Measurements from ENCODE around the gene SH3RF3. TPM values are rescaled to one million over a fixed set of nuclear protein-coding genes. Genes with fewer than 3 reads are reported as not detected.

SH3RF3 gene
- total RNA-seq, 4 donors from 2014 or later = 2.4 to 5.5 (median 2.9) TPM

- intact Hi-C loops (cut with DNase I) = no loop called here
- Histone ChIP-seq H3K27me3 (no peaks in the 10 kb centered on the region), H3K4me1 (peaks cover 9 to 17% (median 10%) of the 10 kb centered on the region in 3 donors), H3K4me3 (no peak overlapping the region), H3K27ac (no peak overlapping the region), H3K9me3 (no peaks in the 10 kb centered on the region), H3K36me3 (no peaks in the 10 kb centered on the region)
- TF ChIP-seq CTCF (IDR thresholded peaks at IDR 0.05) (no peak), POLR2A (IDR thresholded peaks at IDR 0.05) (no peak)
- WGBS, 2 donors = 90 to 92% methylated on average over 4 of the region's 4 CpGs
- no peak for DNase-seq
Observed at GRCh38 chr2:109199790-109200189, 70.8 kb downstream of the SH3RF3 start.

DNA sequence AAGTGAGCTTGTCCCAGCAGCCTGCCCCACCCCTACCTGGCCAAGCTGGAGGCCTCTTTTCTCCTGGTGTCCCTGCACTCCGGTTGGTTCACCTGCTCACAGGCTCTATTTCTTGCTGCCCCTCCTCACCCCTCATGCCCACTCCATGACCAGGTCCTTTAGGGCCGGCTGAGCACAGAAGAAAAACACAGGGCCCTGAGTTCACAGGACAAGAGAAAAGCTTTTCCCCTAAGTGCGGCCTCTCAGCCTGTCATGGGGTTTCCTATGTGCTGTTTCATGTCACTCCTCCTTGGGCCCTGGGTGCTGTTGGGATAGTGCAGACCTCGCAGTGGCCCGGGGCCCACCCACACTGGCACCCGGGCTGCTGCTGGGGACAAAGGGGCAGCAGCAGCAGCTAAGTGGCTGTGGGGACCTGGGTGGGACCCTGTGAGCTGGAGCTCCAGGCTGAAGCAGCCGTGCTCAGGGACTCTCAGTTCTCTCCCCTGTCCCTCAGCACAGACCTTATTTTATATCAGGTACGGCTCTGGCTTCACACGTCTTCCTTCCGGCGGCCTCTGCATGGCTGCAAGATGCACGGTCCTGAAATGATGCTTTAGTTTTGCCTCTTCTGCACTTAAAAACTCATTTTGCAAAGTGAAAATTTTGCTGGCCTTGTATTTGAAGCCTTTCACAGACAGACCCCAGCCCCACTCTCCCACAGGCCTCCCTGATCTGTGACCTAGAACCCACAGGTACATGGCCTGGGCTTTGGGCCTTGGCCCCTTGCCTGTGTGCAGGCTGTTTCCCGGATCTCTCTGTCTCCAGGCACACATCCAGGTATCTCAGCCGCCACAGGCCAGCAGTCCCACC, 71.8 kb downstream of the SH3RF3 start:
- WGBS, 2 donors = 61 to 79% methylated on average over 7 to 8 of the region's 14 CpGs
- intact Hi-C loops (cut with DNase I) = no loop called here
- no peak overlapping the region for H3K27ac ChIP-seq
- peaks cover 0 to 6% (median 0%) of the 10 kb centered on the region in 3 donors for H3K4me1 ChIP-seq
- TF ChIP-seq CTCF (IDR thresholded peaks at IDR 0.05) = no peak
- no peak for TF ChIP-seq POLR2A (IDR thresholded peaks at IDR 0.05)
- no peak overlapping the region for H3K4me3 ChIP-seq
- H3K36me3 ChIP-seq = no peaks in the 10 kb centered on the region
- DNase-seq = no peak
- no peaks in the 10 kb centered on the region for H3K9me3 ChIP-seq
- H3K27me3 ChIP-seq = no peaks in the 10 kb centered on the region

DNA sequence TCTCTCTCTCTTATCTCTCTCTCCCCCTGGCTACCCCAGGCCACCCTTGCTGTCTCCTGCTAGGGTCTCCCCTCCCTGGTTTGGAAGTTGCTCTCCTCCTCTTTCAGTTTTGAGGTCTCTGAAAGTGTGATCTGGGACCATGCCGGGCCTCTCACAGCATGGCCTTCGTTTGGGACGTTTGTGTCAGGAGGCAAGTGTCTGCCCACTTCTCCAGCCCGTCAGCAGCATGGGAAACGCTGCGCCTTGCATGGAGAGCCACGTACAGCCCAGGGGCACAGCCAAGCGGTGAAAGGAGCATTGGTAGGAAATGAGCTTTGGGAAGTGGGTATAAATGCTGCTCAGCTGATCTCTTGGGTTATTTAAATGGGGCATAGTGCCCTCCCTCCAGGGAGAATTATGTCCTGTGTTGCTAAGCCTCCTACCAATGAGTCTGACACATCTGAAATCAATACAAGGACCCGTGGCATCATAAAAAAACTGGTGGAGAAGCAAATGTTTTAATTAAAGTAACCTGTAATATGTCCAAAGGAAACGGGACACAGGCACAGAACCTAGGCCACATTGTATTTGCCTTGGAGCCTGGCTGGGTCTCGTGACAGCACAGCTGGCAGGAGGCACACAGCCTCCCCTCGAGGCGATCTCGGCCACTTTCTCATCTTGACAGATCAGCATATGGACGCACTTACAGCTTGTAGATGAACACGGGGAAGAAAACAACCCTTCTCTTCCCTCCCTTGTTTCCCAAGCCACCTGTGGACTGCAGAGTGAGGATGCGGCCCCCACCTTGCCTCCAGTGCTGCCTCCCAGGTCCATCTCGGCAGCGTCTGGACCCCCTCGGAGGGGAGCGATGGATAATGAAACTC, 72.7 kb downstream of the SH3RF3 start:
- H3K36me3 ChIP-seq = no peaks in the 10 kb centered on the region
- whole genome bisulfite sequencing, 2 donors = 65 to 80% methylated on average over 13 to 14 of the region's 21 CpGs
- H3K27ac ChIP-seq = no peak overlapping the region
- H3K4me1 ChIP-seq = no peaks in the 10 kb centered on the region
- H3K27me3 ChIP-seq = no peaks in the 10 kb centered on the region
- no peak for TF ChIP-seq POLR2A (IDR thresholded peaks at IDR 0.05)
- no peak for TF ChIP-seq CTCF (IDR thresholded peaks at IDR 0.05)
- no peak for DNase-seq
- intact Hi-C loops (cut with DNase I) = no loop called here
- no peak overlapping the region for H3K4me3 ChIP-seq
- H3K9me3 ChIP-seq = no peaks in the 10 kb centered on the region

- no peak for DNase-seq
- intact Hi-C loops (cut with DNase I) = no loop called here
- TF ChIP-seq POLR2A (IDR thresholded peaks at IDR 0.05) = no peak
- TF ChIP-seq CTCF (IDR thresholded peaks at IDR 0.05) = no peak
- Histone ChIP-seq H3K27ac (no peak overlapping the region), H3K4me3 (no peak overlapping the region), H3K36me3 (no peaks in the 10 kb centered on the region), H3K9me3 (no peaks in the 10 kb centered on the region), H3K4me1 (no peaks in the 10 kb centered on the region), H3K27me3 (no peaks in the 10 kb centered on the region)
- 85 to 97% methylated on average over 3 to 6 of the region's 9 CpGs for WGBS, 2 donors
Observed at GRCh38 chr2:109202486-109202885, 73.5 kb downstream of the SH3RF3 start.
